Mesenchymal stem cell (in vitro differentiated cells and primary cell): ENCODE results near the gene OOSP4A.

Experiments
- DNase-seq: peaks from one replicate; pipeline ENCODE4 v3.0.0-alpha.2; 2013
- H2AFZ ChIP-seq: one replicate; pipeline ENCODE4 v1.6.1; 2013; ENCODE audit warnings: low read depth, mild to moderate bottlenecking, control low read depth, inconsistent platforms, low read length, moderate library complexity
- H2AK5ac ChIP-seq: 2 replicates; pipeline ENCODE4 v1.6.1; 2013; ENCODE audit warnings: low read length, moderate library complexity, mild to moderate bottlenecking, inconsistent platforms; ENCODE audit not compliant: severe bottlenecking
- H2BK120ac ChIP-seq: one replicate; pipeline ENCODE4 v1.6.1; 2013; ENCODE audit warnings: low read depth, mild to moderate bottlenecking, inconsistent platforms, low read length, moderate library complexity
- H2BK12ac ChIP-seq, 2 experiments: one replicate each; pipeline ENCODE4 v1.6.1; 2013; ENCODE audit warnings: inconsistent platforms in 2 of 2, low read length in 2 of 2, mild to moderate bottlenecking in 2 of 2, moderate library complexity in 2 of 2, control low read depth in 1 of 2
- H2BK15ac ChIP-seq: one replicate; pipeline ENCODE4 v1.6.1; 2013; ENCODE audit warnings: mild to moderate bottlenecking, low read depth, inconsistent platforms; ENCODE audit not compliant: poor library complexity, severe bottlenecking
- H2BK5ac ChIP-seq: 2 replicates; pipeline ENCODE4 v1.6.1; 2013; ENCODE audit warnings: low read depth, mild to moderate bottlenecking, low read length, control low read depth, inconsistent platforms; ENCODE audit not compliant: poor library complexity, severe bottlenecking
- H3K14ac ChIP-seq, 2 experiments: one replicate each; pipeline ENCODE4 v1.6.1; 2013; ENCODE audit warnings: inconsistent platforms in 2 of 2, low read length in 2 of 2, control low read depth in 1 of 2, mild to moderate bottlenecking in 1 of 2, moderate library complexity in 1 of 2
- H3K18ac ChIP-seq, 2 experiments: one replicate each; pipeline ENCODE4 v1.6.1; 2013; ENCODE audit warnings: inconsistent platforms in 2 of 2, low read length in 2 of 2, control low read depth in 1 of 2, low read depth in 1 of 2, mild to moderate bottlenecking in 1 of 2
- H3K23ac ChIP-seq, 2 experiments: one replicate each; pipeline ENCODE4 v1.6.1; 2013; ENCODE audit warnings: inconsistent platforms in 2 of 2, low read length in 2 of 2, mild to moderate bottlenecking in 2 of 2, moderate library complexity in 2 of 2, control low read depth in 1 of 2
- H3K27ac ChIP-seq: 2 replicates; pipeline ENCODE4 v1.5.1; 2013; ENCODE audit warnings: mild to moderate bottlenecking, moderate library complexity, low read length, control low read depth, inconsistent platforms; ENCODE audit not compliant: poor library complexity, severe bottlenecking
- H3K27me3 ChIP-seq, 2 experiments: 2 replicates each; pipeline versions ENCODE4 v1.6.1 to v1.7.0; 2013; ENCODE audit warnings: low read length in 2 of 2, mild to moderate bottlenecking in 2 of 2, moderate library complexity in 2 of 2, control low read depth in 1 of 2, inconsistent platforms in 1 of 2; ENCODE audit not compliant: control insufficient read depth in 1 of 2, insufficient read depth in 1 of 2
- H3K36me3 ChIP-seq, 2 experiments: 2 replicates each; pipeline versions ENCODE4 v1.6.1 to v1.7.0; 2013; ENCODE audit warnings: low read length in 2 of 2, control low read depth in 1 of 2, inconsistent platforms in 1 of 2, low read depth in 1 of 2, mild to moderate bottlenecking in 1 of 2; ENCODE audit not compliant: insufficient read depth in 2 of 2, control insufficient read depth in 1 of 2
- H3K4ac ChIP-seq, 2 experiments: one replicate each; pipeline ENCODE4 v1.6.1; 2013; ENCODE audit warnings: inconsistent platforms in 2 of 2, low read length in 2 of 2, mild to moderate bottlenecking in 2 of 2, moderate library complexity in 2 of 2, control low read depth in 1 of 2, low read depth in 1 of 2
- H3K4me1 ChIP-seq: 2 replicates; pipeline ENCODE4 v1.6.1; 2013; ENCODE audit warnings: low read depth, low read length, control low read depth; ENCODE audit not compliant: control insufficient read depth, insufficient read depth
- H3K4me2 ChIP-seq: 2 replicates; pipeline ENCODE4 v1.6.1; 2013; ENCODE audit warnings: low read length, mild to moderate bottlenecking, inconsistent platforms; ENCODE audit not compliant: poor library complexity, severe bottlenecking
- H3K4me3 ChIP-seq, 2 experiments: 2 replicates each; pipeline versions ENCODE4 v1.5.1 to v1.7.0; 2013; ENCODE audit warnings: low read length in 2 of 2, mild to moderate bottlenecking in 2 of 2, control low read depth in 1 of 2, low read depth in 1 of 2; ENCODE audit not compliant: insufficient read depth in 1 of 2
- H3K79me1 ChIP-seq: replicated peaks from 2 replicates; pipeline ENCODE4 v1.6.1; 2013; ENCODE audit warnings: mild to moderate bottlenecking, control low read depth, low read length, inconsistent platforms; ENCODE audit not compliant: poor library complexity, severe bottlenecking
- H3K9ac ChIP-seq: 2 replicates; pipeline ENCODE4 v1.7.0; 2013; ENCODE audit warnings: mild to moderate bottlenecking, low read length, moderate library complexity
- H3K9me3 ChIP-seq: 2 replicates; pipeline ENCODE4 v1.7.0; 2013; ENCODE audit warnings: mild to moderate bottlenecking, low read length; ENCODE audit not compliant: control insufficient read depth
- H4K8ac ChIP-seq: one replicate; pipeline ENCODE4 v1.6.1; 2013; ENCODE audit warnings: inconsistent platforms, mild to moderate bottlenecking, low read length, moderate library complexity
- H4K91ac ChIP-seq: one replicate; pipeline ENCODE4 v1.6.1; 2013; ENCODE audit warnings: mild to moderate bottlenecking, low read length, inconsistent platforms
- WGBS: methylation state at CpG from one replicate; pipeline ENCODE4 v1.1.7; 2013; ENCODE audit warnings: mixed read lengths; 5-methylcytosine and 5-hydroxymethylcytosine counted together

OOSP4A gene

DNA sequence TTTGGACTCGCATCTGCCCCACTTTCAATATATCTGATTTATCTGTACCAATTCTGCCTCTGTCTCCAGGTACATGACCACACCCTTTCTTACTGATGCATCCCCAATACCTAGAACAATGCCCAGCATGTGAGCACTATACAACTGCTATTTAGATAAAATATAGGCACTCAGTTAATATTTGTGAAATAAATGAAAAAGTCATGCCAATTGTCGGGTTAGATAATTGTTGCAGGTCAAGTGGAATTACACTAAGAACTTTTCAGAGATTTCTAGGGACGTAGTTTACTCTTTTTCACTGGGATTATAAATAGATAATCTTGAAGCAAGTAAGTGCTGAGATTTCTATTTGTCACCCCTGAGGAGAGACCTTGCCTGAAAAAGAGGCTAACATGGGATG, 20.5 kb downstream of the OOSP4A start:
- H3K4me3 ChIP-seq, result no peak overlapping the region
- H2BK12ac ChIP-seq, result no peak overlapping the region
- H3K14ac ChIP-seq, result no peak overlapping the region
- 84% methylated on average over 3 of the region's 3 CpGs for WGBS
- DNase-seq, result no peak
- H2AFZ ChIP-seq, result no peak overlapping the region
- no peak overlapping the region for H4K91ac ChIP-seq
- no peak overlapping the region for H3K18ac ChIP-seq
- H3K27ac ChIP-seq, result no peak overlapping the region
- no peak overlapping the region for H3K23ac ChIP-seq
- H2BK5ac ChIP-seq, result no peak overlapping the region
- no peaks in the 10 kb centered on the region for H3K9me3 ChIP-seq
- H3K9ac ChIP-seq, result no peak overlapping the region
- no peak overlapping the region for H3K4me2 ChIP-seq
- no peak overlapping the region for H2BK120ac ChIP-seq
- H4K8ac ChIP-seq, result no peak overlapping the region
- no peaks in the 10 kb centered on the region for H3K4me1 ChIP-seq
- no peaks in the 10 kb centered on the region for H3K79me1 ChIP-seq
- H3K4ac ChIP-seq, result no peak overlapping the region
- H3K27me3 ChIP-seq, result no peaks in the 10 kb centered on the region
- H3K36me3 ChIP-seq, result no peaks in the 10 kb centered on the region
- H2BK15ac ChIP-seq, result no peak overlapping the region
- no peak overlapping the region for H2AK5ac ChIP-seq

DNA sequence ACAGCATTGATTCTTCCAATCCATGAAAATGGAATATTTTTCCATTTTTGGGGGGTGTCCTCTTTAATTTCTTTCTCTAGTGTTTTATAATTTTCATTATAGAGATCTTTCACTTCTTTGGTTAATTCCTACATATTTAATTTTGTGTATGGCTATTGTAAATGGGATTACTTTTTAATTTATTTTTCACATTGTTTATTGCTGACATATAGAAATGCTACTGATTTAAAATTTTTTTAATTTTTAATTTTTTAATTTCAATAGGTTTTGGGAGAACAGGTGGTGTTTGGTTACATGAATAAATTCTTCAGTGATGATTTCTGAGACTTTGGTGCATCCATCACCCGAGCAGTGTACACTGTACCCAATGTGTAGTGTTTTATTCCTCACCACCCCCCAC, 26.6 kb downstream of the OOSP4A start:
- Histone ChIP-seq H3K79me1 (no peaks in the 10 kb centered on the region), H4K8ac (no peak overlapping the region), H4K91ac (no peak overlapping the region), H2BK5ac (no peak overlapping the region), H3K4ac (no peak overlapping the region), H3K4me1 (no peaks in the 10 kb centered on the region), H3K9me3 (peaks cover 10% of the 10 kb centered on the region), H3K27ac (no peak overlapping the region), H3K9ac (no peak overlapping the region), H3K4me2 (no peak overlapping the region), H3K23ac (no peak overlapping the region), H2AFZ (no peak overlapping the region), H3K18ac (no peak overlapping the region), H3K14ac (no peak overlapping the region), H3K27me3 (no peaks in the 10 kb centered on the region), H2BK12ac (no peak overlapping the region), H3K36me3 (no peaks in the 10 kb centered on the region), H2BK15ac (no peak overlapping the region), H2AK5ac (no peak overlapping the region), H3K4me3 (no peak overlapping the region), H2BK120ac (no peak overlapping the region)
- no CpG with 5 or more reads among the region's 1 CpG for WGBS
- no peak for DNase-seq

DNA sequence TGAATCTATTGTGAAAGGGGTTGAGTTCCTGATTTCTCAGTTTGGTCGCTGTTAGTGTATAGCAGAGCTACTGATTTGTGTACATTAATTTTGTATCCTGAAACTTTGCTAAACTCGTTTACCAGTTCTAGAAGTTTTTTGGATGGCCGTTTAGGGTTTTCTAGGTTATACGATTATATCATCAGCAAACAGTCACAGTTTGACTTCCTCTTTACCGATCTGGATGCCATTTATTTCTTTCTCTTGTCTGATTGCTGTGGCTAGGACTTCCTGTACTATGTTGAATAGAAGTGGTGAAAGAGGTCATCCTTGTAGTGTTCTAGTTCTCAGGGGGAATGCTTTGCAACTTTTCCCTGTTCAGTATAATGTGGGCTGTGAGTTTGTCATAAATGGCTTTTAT, 28.6 kb downstream of the OOSP4A start:
- Histone ChIP-seq H2BK5ac (no peak overlapping the region), H2BK15ac (no peak overlapping the region), H3K14ac (no peak overlapping the region), H4K8ac (no peak overlapping the region), H3K4me3 (no peak overlapping the region), H3K18ac (no peak overlapping the region), H3K4me2 (no peak overlapping the region), H3K79me1 (no peaks in the 10 kb centered on the region), H3K27me3 (no peaks in the 10 kb centered on the region), H3K9ac (no peak overlapping the region), H3K4ac (no peak overlapping the region), H2BK12ac (no peak overlapping the region), H2AFZ (no peak overlapping the region), H3K23ac (no peak overlapping the region), H2BK120ac (no peak overlapping the region), H3K36me3 (no peaks in the 10 kb centered on the region), H4K91ac (no peak overlapping the region), H3K4me1 (no peaks in the 10 kb centered on the region), H2AK5ac (no peak overlapping the region), H3K9me3 (peaks cover 10% of the 10 kb centered on the region), H3K27ac (no peak overlapping the region)
- no peak for DNase-seq
- 74% methylated on average over 5 of the region's 5 CpGs for WGBS

DNA sequence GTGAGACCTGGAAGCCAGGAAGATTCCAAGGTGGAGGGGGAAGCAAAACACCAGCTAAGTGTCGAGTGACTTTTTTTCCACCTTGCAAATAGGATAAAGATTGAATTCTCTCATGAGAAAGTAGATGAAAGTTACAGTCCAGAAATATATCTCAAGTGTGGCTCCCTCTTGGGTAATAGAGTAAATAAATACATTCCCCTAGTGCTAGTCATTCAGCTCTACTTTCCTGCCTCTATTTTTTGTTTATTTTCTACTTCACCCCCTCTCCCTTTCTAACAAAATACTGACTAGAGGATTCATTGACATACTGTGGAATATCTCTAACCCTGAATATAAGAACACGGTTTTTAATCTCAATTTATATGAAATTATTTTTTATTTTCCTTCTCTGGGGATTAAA, 34.0 kb downstream of the OOSP4A start:
- peak; percentile 44 for DNase-seq
- no peaks in the 10 kb centered on the region for H3K4me1 ChIP-seq
- WGBS, result no CpG with 5 or more reads among the region's 2 CpGs

More for the DNA sequence above, 34.0 kb downstream of the OOSP4A start:
- H3K9me3 ChIP-seq, result peaks cover 7% of the 10 kb centered on the region
- no peak overlapping the region for H2AFZ ChIP-seq
- H3K23ac ChIP-seq, result no peak overlapping the region
- no peak overlapping the region for H2BK5ac ChIP-seq
- no peak overlapping the region for H4K91ac ChIP-seq
- H2BK120ac ChIP-seq, result no peak overlapping the region
- no peak overlapping the region for H2AK5ac ChIP-seq
- H4K8ac ChIP-seq, result no peak overlapping the region
- no peak overlapping the region for H3K18ac ChIP-seq
- no peak overlapping the region for H3K14ac ChIP-seq
- H3K36me3 ChIP-seq, result no peaks in the 10 kb centered on the region
- no peak overlapping the region for H2BK12ac ChIP-seq
- H3K4ac ChIP-seq, result no peak overlapping the region
- no peak overlapping the region for H3K27ac ChIP-seq
- H3K9ac ChIP-seq, result no peak overlapping the region
- H2BK15ac ChIP-seq, result no peak overlapping the region
- H3K4me3 ChIP-seq, result no peak overlapping the region
- H3K4me2 ChIP-seq, result no peak overlapping the region
- no peaks in the 10 kb centered on the region for H3K79me1 ChIP-seq
- no peaks in the 10 kb centered on the region for H3K27me3 ChIP-seq
